ENCODE data around the gene GOLIM4.
"Not testable (repeated sequence)": the region's sequence is repeated elsewhere in the genome, so short reads cannot be mapped to it uniquely, and the experiment has no call there.

Gene GOLIM4

GRCh38 chr3:168021737-168022450 lies 73.8 kb downstream of the GOLIM4 start:
- intact Hi-C loops (cut with DNase I): no loop called here

GRCh38 chr3:168011280-168011679 lies 84.4 kb downstream of the GOLIM4 start:
- intact Hi-C loops (cut with DNase I): not testable (repeated sequence)
- DNase-seq: peak in 1 of 10 donors; percentile 49

More at GRCh38 chr3:168021737-168022450, 73.8 kb downstream of the GOLIM4 start:
- DNase-seq: peak in 1 of 10 donors; percentile 31

- intact Hi-C loops (cut with DNase I): no loop called here
- DNase-seq: no peak
Observed at GRCh38 chr3:168006584-168006983, 89.1 kb downstream of the GOLIM4 start.

DNA sequence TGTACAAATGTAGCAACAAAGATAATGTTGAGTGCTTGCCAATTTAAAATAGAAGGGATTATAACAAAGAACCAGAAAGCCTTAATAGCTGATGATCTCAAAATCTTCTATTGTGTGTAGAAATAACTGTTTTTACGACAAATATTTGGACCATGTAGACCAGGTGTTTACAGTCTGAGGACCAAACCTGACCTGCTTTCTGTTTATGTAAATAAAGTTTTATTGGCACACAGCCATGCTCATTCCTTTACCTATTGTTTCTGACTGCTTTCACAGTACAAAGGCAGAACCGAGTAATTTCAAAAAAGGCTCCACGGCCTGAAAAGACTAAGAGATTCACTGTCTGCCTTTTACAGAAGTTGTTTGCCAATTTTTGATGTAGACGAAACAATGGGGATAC lies 91.8 kb downstream of the GOLIM4 start:
- no peak for DNase-seq
- intact Hi-C loops (cut with DNase I): no loop called here

DNA sequence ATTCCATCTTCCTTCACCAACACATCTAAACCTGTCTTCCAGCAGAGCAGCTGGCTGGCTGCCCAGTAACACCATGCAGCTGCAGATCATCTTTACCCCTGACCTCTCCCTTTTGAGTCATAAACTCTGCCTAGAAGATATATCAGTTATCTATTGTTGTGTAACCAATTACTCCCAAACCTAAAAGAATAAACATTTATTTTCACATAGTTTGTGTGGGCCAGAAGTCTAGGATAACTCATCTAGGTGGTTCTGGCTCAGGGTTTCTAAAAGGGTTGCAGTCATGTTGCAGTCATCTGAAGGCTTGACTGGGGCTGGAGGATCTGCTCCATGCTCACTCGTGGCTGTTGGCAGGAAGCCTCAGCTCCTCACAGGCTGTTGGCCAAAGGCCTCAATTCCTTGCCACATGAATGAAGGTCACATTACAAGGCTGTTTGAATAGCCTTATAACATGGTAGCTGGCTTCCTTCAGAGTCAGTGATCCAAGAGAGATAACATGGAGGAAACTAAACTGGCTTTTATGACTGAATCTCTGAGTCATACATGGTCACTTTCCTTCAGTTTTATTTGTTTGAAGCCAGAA lies 92.8 kb downstream of the GOLIM4 start:
- DNase-seq: peak in 1 of 10 donors; percentile 54
- intact Hi-C loops (cut with DNase I): no loop called here

GRCh38 chr3:168001244-168001643 lies 94.5 kb downstream of the GOLIM4 start:
- intact Hi-C loops (cut with DNase I): no loop called here
- no peak for DNase-seq

GRCh38 chr3:167998253-167998652 lies 97.5 kb downstream of the GOLIM4 start:
- intact Hi-C loops (cut with DNase I): no loop called here
- DNase-seq: no peak

DNA sequence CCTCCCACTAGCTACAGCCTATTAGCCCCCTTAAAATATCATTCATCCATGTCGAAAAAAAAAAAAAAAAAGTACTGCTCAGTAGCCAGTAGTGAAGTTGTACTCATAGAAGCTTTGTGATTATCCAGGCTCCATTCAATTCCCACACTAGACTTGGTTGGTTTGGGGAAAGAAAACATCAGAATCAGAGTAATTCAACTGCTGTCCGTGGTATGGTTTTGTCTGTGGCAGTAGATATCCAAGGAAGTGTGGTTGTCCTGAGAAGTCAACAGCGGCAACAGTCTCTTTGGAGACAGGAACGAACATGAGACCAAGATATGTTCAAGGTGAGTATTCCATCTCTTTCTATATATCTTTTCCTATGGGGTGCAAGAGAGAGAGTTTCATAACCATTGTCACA lies 99.2 kb downstream of the GOLIM4 start:
- no peak for DNase-seq
- intact Hi-C loops (cut with DNase I): no loop called here

DNA sequence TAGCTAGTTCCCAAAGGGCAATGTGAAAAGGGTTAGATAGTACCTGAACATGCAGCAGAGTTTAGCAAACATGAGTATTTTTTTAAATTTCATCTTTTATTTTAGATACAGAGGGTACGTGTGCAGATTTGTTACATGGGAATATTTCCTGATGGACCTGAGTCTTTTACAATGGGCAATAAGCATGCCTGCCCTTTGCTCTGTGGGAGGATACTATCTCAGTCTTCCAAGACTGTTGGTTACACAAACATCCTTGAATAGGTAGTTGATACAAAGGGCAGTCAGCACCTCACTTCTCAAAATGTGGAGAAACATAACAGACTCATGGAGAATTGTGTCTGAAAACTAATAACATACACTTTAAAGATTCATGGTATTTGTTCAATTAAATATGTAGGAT lies 103.3 kb downstream of the GOLIM4 start:
- DNase-seq: no peak
- intact Hi-C loops (cut with DNase I): no loop called here

- no peak for DNase-seq
- intact Hi-C loops (cut with DNase I): no loop called here
Observed at GRCh38 chr3:167991213-167991612, 104.5 kb downstream of the GOLIM4 start.

- intact Hi-C loops (cut with DNase I): no loop called here
- DNase-seq: no peak
Observed at GRCh38 chr3:167989999-167990398, 105.7 kb downstream of the GOLIM4 start.

DNA sequence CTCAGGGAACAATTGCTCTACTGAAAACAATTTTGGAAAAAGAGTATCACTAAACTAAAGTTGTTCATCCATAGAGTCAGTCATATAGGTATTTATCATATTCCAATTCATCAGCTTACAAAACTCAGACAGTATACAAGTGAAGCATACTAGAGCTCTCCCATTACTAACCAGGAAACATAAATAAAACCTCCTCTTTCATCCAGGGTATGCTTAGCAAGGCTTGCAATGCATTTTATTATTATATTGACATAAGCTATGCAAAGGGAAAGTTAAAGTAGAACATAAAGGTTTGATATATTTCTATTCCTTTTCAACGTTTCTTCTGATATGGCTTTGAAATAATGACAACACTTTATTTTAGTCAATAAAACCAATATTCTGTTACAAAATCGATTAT lies 106.7 kb downstream of the GOLIM4 start:
- intact Hi-C loops (cut with DNase I): no loop called here
- no peak for DNase-seq

DNA sequence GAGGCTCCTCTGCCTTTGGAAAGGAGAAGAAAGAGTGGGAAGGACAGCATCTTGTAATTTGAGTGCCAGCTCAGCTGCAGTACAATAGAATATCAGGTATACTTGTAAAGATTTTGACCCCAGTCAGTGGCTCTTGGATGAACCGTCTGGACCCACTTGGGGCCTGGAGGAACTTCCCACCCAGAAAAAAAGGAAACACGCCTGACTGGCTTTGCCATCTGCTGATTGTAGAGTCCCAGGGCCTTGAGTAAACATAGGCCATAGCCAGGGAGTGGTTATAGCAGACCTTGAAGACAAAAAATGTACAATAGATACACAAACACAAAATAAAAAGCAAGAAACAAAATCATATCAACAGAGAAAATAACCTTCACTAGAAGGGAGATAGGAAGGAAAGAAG lies 112.1 kb downstream of the GOLIM4 start:
- no peak for DNase-seq
- intact Hi-C loops (cut with DNase I): no loop called here

GRCh38 chr3:167978486-167978885 lies 117.2 kb downstream of the GOLIM4 start:
- no peak for DNase-seq
- intact Hi-C loops (cut with DNase I): no loop called here

GRCh38 chr3:167978071-167978470 lies 117.7 kb downstream of the GOLIM4 start:
- DNase-seq: no peak
- intact Hi-C loops (cut with DNase I): no loop called here

DNA sequence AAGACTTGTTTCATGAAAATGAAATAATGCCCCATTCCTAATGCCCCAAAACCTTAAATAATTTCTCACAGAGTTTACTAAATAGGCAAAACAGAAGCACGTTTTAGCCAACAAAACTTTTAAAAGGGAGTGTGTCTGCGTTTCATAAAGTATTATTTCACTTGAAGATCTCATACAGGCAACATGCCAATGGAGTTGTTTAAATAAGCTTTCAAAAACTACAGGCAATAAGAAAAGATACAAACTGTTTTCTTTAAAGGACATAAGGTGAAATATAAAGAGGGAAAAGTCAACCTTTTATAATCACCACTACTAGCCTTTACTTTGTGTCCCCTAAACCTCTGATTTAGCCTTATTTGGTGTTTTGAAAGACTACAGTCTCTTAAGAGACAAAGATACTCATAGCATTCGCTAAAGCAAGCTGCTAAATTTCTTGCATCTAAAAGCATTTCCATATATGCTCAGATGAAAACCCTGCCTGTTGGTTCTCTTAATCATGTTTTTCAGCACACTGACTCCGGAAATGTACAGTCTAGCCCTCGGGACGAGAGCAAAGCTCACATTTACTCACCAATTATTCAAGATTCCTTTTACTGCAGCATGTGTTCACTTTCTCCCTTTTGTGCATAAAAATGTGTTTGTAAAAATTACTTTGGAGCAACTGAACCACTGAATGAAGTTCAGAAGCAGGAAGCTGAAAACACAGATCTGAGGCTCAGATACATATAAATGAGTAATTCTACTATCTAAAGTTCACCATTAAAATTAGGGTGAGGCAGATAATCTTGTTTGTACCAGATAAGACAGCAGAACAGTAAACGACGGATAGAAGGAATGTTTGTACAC lies 119.0 kb downstream of the GOLIM4 start:
- no peak for DNase-seq
- intact Hi-C loops (cut with DNase I): no loop called here

- intact Hi-C loops (cut with DNase I): no loop called here
- DNase-seq: no peak
Observed at GRCh38 chr3:167973901-167974300, 121.8 kb downstream of the GOLIM4 start.

GRCh38 chr3:167973046-167973445 lies 122.7 kb downstream of the GOLIM4 start:
- no peak for DNase-seq
- intact Hi-C loops (cut with DNase I): no loop called here

DNA sequence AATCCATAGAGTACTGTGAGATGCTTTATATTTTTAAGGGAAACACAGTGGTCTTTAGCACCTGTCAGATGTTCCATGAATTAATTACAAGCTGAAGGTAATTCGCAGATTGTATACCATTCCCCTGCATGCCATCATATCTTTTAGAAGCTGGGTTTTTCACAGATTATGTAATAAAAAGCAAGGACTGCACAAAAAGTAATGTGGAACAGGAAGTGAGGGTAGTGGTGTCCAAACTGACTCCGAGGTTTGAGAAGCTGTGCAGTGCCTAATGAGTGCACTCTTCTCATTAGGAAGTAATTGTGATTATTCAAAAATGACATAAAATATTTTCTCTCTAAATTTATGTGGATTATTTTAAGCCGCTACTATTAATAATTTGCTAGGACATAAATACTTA lies 123.2 kb downstream of the GOLIM4 start:
- intact Hi-C loops (cut with DNase I): no loop called here
- no peak for DNase-seq

- intact Hi-C loops (cut with DNase I): no loop called here
Observed at GRCh38 chr3:167969548-167969947, 126.2 kb downstream of the GOLIM4 start.

GRCh38 chr3:167967257-167968036 lies 128.3 kb downstream of the GOLIM4 start:
- no peak for DNase-seq
- intact Hi-C loops (cut with DNase I): no loop called here

More at GRCh38 chr3:167969548-167969947, 126.2 kb downstream of the GOLIM4 start:
- DNase-seq: no peak
